Hepatocyte (in vitro differentiated cells): ENCODE results near the gene HES5. TPM values are rescaled to one million over a fixed set of nuclear protein-coding genes. Genes with fewer than 3 reads are reported as not detected.

Source experiments
- DNase-seq: peaks from one replicate; pipeline ENCODE4 v3.0.0-alpha.2; 2016; ENCODE audit warnings: low spot score
- H2AFZ ChIP-seq: fragments of 200-600 bp; sonication (generic); 2 replicates; pipeline ENCODE4 v1.6.0; 2016; ENCODE audit warnings: antibody characterized with exemption, mild to moderate bottlenecking
- H3K27ac ChIP-seq: fragments of 200-600 bp; sonication (generic); 2 replicates; pipeline ENCODE4 v1.5.1; 2016; ENCODE audit warnings: mild to moderate bottlenecking
- H3K27me3 ChIP-seq: fragments of 200-600 bp; sonication (generic); 2 replicates; pipeline ENCODE4 v1.6.1; 2016
- H3K36me3 ChIP-seq: fragments of 200-600 bp; sonication (generic); replicated peaks from 2 replicates; pipeline ENCODE4 v1.5.1; 2016; ENCODE audit warnings: low read depth; ENCODE audit not compliant: insufficient read depth
- H3K4me1 ChIP-seq: fragments of 200-600 bp; sonication (generic); 2 replicates; pipeline ENCODE4 v1.5.1; 2016; ENCODE audit warnings: mild to moderate bottlenecking, moderate library complexity; ENCODE audit not compliant: insufficient read depth
- H3K4me2 ChIP-seq: fragments of 200-600 bp; sonication (generic); 2 replicates; pipeline ENCODE4 v1.6.0; 2016
- H3K4me3 ChIP-seq: fragments of 200-600 bp; sonication (generic); 2 replicates; pipeline ENCODE4 v1.5.1; 2016; ENCODE audit warnings: mild to moderate bottlenecking
- H3K79me2 ChIP-seq: fragments of 200-600 bp; sonication (generic); 2 replicates; pipeline ENCODE4 v1.6.0; 2017; ENCODE audit warnings: mild to moderate bottlenecking
- H3K9me2 ChIP-seq: fragments of 200-600 bp; sonication (generic); replicated peaks from 2 replicates; pipeline ENCODE4 v1.6.0; 2017; ENCODE audit warnings: mild to moderate bottlenecking; ENCODE audit not compliant: insufficient read depth
- H3K9me3 ChIP-seq: fragments of 200-600 bp; sonication (generic); 2 replicates; pipeline ENCODE4 v1.5.1; 2016; ENCODE audit warnings: low read depth, mild to moderate bottlenecking
- H4K20me1 ChIP-seq: fragments of 200-600 bp; sonication (generic); 2 replicates; pipeline ENCODE4 v1.6.0; 2016; ENCODE audit warnings: mild to moderate bottlenecking; ENCODE audit not compliant: insufficient read depth, poor library complexity, severe bottlenecking
- CTCF ChIP-seq: fragments of 200-600 bp; sonication (generic); IDR thresholded peaks from 2 replicates; pipeline ENCODE4 v1.5.1; 2016; ENCODE audit warnings: antibody characterized with exemption, mild to moderate bottlenecking; ENCODE audit not compliant: poor library complexity
- EZH2 ChIP-seq: fragments of 200-600 bp; sonication (generic); IDR thresholded peaks from 2 replicates; pipeline ENCODE4 v1.6.1; 2016; ENCODE audit warnings: antibody characterized with exemption, mild to moderate bottlenecking, borderline replicate concordance
- EZH2phosphoT487 ChIP-seq: fragments of 200-600 bp; sonication (generic); IDR thresholded peaks from one replicate; pipeline ENCODE4 v1.6.1; 2018; ENCODE audit warnings: antibody characterized with exemption, mild to moderate bottlenecking, low read depth, moderate library complexity; ENCODE audit not compliant: unreplicated experiment, severe bottlenecking
- WGBS: methylation state at CpG from one replicate; pipeline ENCODE4 v1.1.6; 2016; ENCODE audit warnings: low lambda C conversion rate; ENCODE audit errors: missing lambda C conversion rate; 5-methylcytosine and 5-hydroxymethylcytosine counted together
- polyA plus RNA-seq: library from polyadenylated mRNA; unstranded; fragments of >200 nt; fragmentation: Nextera tagmentation; extraction: Ambion mirVana; gene quantifications from 2 replicates; pipeline ENCODE4 v1.2.1, GENCODE V29; 2016
- total RNA-seq: library from RNA; depleted of rRNA; stranded (reverse); fragments of >200 nt; gene quantifications from 2 replicates; pipeline ENCODE4 v1.2.3, GENCODE V29; 2014

Gene HES5
- total and polyA plus RNA-seq, 2 experiments from 2014 or later, result 1.0 TPM; not detected in 1

DNA sequence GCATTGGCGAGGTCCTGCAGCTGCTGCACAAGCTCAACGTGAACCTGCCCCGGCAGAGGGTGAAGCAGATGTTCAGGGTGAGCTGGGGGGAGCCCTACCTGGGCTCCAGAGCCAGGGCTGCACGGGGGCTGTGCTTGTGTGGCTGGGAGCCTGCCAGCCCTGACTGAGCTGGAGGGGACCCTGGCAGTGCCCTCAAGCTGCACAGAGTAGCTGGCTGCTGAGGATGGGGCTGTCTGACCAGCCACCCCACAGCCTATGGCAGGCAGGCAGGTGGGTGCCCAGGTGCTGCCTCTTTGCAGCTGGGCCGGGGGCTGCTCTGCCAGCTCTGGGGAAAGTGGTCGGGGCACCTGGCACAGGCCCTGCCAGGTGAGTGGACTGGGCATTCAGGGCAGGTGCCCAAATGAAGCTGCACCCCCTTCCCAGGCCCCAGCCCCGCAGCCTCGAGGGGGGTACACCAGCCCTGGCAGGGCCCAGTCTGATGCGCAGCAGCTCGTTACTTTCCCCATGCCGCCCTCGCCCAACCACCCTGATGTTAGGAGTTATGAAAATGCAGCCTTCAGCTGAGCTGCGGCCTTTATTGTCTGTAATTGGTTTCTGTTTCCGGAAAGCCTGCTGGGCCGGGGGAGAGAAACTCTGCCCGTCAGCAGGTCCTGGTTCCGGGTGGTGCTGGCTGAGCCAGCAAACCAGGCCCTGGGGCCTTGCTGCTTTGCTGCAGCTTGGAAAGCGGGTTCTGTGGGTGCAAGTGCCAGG, 49.7 kb downstream of the HES5 start:
- Histone ChIP-seq H3K27ac (no peak overlapping the region), H3K9me3 (no peaks in the 10 kb centered on the region), H3K4me1 (no peaks in the 10 kb centered on the region), H3K4me2 (no peak overlapping the region), H3K79me2 (no peaks in the 10 kb centered on the region), H3K9me2 (no peaks in the 10 kb centered on the region), H3K4me3 (no peak overlapping the region), H4K20me1 (no peaks in the 10 kb centered on the region), H3K36me3 (no peaks in the 10 kb centered on the region), H3K27me3 (no peaks in the 10 kb centered on the region), H2AFZ (no peak overlapping the region)
- DNase-seq, result no peak
- WGBS, result 87% methylated on average over 18 of the region's 18 CpGs
- TF ChIP-seq CTCF (no peak), EZH2 (no peak), EZH2phosphoT487 (no peak)

DNA sequence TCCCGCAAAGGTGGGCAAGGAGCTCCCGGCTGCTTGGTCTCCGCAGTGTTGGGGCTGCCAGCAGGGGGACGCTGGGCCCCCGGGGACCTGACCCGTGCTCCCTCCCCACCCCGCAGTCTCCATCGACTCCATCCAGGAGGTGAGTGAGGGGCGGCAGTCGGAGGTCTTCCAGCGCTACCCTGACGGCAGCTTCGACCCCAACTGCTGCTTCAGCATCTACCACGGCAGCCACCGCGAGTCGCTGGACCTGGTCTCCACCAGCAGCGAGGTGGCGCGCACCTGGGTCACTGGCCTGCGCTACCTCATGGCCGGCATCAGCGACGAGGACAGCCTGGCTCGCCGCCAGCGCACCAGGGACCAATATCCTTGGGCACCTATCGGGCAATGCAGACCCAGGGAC, 50.4 kb downstream of the HES5 start:
- Histone ChIP-seq H2AFZ (no peak overlapping the region), H3K9me2 (no peaks in the 10 kb centered on the region), H3K4me2 (no peak overlapping the region), H3K27me3 (no peaks in the 10 kb centered on the region), H3K4me1 (peaks cover 1% of the 10 kb centered on the region), H3K9me3 (no peaks in the 10 kb centered on the region), H3K36me3 (no peaks in the 10 kb centered on the region), H4K20me1 (no peaks in the 10 kb centered on the region), H3K4me3 (no peak overlapping the region), H3K79me2 (no peaks in the 10 kb centered on the region), H3K27ac (no peak overlapping the region)
- no peak for DNase-seq
- WGBS, result 91% methylated on average over 28 of the region's 28 CpGs
- TF ChIP-seq EZH2 (no peak), CTCF (no peak), EZH2phosphoT487 (no peak)

- 84% methylated on average over 19 of the region's 20 CpGs for WGBS
Observed at GRCh38 chr1:2479186-2479585, 50.9 kb downstream of the HES5 start.

More at GRCh38 chr1:2479186-2479585, 50.9 kb downstream of the HES5 start:
- Histone ChIP-seq H3K27ac (no peak overlapping the region), H3K36me3 (no peaks in the 10 kb centered on the region), H2AFZ (no peak overlapping the region), H4K20me1 (no peaks in the 10 kb centered on the region), H3K9me3 (no peaks in the 10 kb centered on the region), H3K79me2 (no peaks in the 10 kb centered on the region), H3K4me2 (no peak overlapping the region), H3K27me3 (no peaks in the 10 kb centered on the region), H3K4me1 (peaks cover 6% of the 10 kb centered on the region), H3K9me2 (no peaks in the 10 kb centered on the region), H3K4me3 (no peak overlapping the region)
- TF ChIP-seq CTCF (no peak), EZH2 (no peak), EZH2phosphoT487 (no peak)
- DNase-seq, result no peak

Other genes starting within 250 kb of the HES5 start
- 4.0 and 9.4 TPM in 2 replicates for gene MORN1, start 138.7 kb downstream of the HES5 start, total RNA-seq
- gene MORN1, start 138.7 kb downstream of the HES5 start, polyA plus RNA-seq, result 4.5 and 7.8 TPM in 2 replicates
- gene RER1, start 138.4 kb downstream of the HES5 start, total RNA-seq, result 89.5 and 123 TPM in 2 replicates
- 227 and 237 TPM in 2 replicates for gene RER1, start 138.4 kb downstream of the HES5 start, polyA plus RNA-seq
- 25.5 and 31.6 TPM in 2 replicates for gene PEX10, start 117.7 kb downstream of the HES5 start, total RNA-seq
- 24.7 and 25.9 TPM in 2 replicates for gene PEX10, start 117.7 kb downstream of the HES5 start, polyA plus RNA-seq
- 0.48 and 1.3 TPM in 2 replicates for gene PLCH2, start 54.0 kb downstream of the HES5 start, total RNA-seq
- gene PLCH2, start 54.0 kb downstream of the HES5 start, polyA plus RNA-seq, result 1.9 and 3.4 TPM in 2 replicates
- gene PANK4, start 3.7 kb downstream of the HES5 start, total RNA-seq, result 18.5 and 20.4 TPM in 2 replicates
- gene PANK4, start 3.7 kb downstream of the HES5 start, polyA plus RNA-seq, result 21.3 and 21.5 TPM in 2 replicates
- 2.7 and 6.1 TPM in 2 replicates for gene TNFRSF14, start 26.1 kb upstream of the HES5 start, total RNA-seq
- 5.3 and 5.4 TPM in 2 replicates for gene TNFRSF14, start 26.1 kb upstream of the HES5 start, polyA plus RNA-seq
- 21.4 and 36.7 TPM in 2 replicates for gene PRXL2B, start 56.5 kb upstream of the HES5 start, total RNA-seq
- 39.6 and 41.4 TPM in 2 replicates for gene PRXL2B, start 56.5 kb upstream of the HES5 start, polyA plus RNA-seq
- 0.32 and 0.93 TPM in 2 replicates for gene MMEL1, start 102.8 kb upstream of the HES5 start, total RNA-seq
- gene MMEL1, start 102.8 kb upstream of the HES5 start, polyA plus RNA-seq, result 1.8 TPM in 1 of 2 replicates, not detected in the other